WERI-Rb-1 (cell line): ENCODE results near the gene LRRN1.

Source experiments
- DNase-seq: peaks from one replicate; pipeline ENCODE4 v3.0.0-alpha.2; 2020
- H3K27ac ChIP-seq: fragments of 250-450 bp; sonication (Bioruptor Pico); 2 replicates; pipeline ENCODE4 v1.5.1; 2020; ENCODE audit warnings: mild to moderate bottlenecking, moderate library complexity
- H3K27me3 ChIP-seq: fragments of 250-450 bp; sonication (Bioruptor Pico); 2 replicates; pipeline ENCODE4 v1.5.1; 2021; ENCODE audit warnings: mild to moderate bottlenecking, low read depth, moderate library complexity; ENCODE audit not compliant: insufficient read depth, severe bottlenecking
- H3K36me3 ChIP-seq: fragments of 250-450 bp; sonication (Bioruptor Pico); 2 replicates; pipeline ENCODE4 v1.5.1; 2020; ENCODE audit warnings: mild to moderate bottlenecking, moderate library complexity
- H3K4me3 ChIP-seq: 2 replicates; pipeline ENCODE4 v1.5.1; 2011; ENCODE audit warnings: low read depth, mild to moderate bottlenecking, control low read depth, low read length
- H3K9me3 ChIP-seq: fragments of 250-450 bp; sonication (Bioruptor Pico); 2 replicates; pipeline ENCODE4 v1.5.1; 2021; ENCODE audit warnings: mild to moderate bottlenecking, moderate library complexity; ENCODE audit not compliant: severe bottlenecking
- TF ChIP-seq, protein P1 (sequence below): IDR thresholded peaks from 2 replicates; pipeline ENCODE4 v1.5.1; 2011; ENCODE audit warnings: low read depth, mild to moderate bottlenecking, control low read depth, inconsistent platforms, low read length

LRRN1 gene

GRCh38 chr3:3771567-3771966 is 27.7 kb upstream of the LRRN1 start:
- TF ChIP-seq, protein P1, sequence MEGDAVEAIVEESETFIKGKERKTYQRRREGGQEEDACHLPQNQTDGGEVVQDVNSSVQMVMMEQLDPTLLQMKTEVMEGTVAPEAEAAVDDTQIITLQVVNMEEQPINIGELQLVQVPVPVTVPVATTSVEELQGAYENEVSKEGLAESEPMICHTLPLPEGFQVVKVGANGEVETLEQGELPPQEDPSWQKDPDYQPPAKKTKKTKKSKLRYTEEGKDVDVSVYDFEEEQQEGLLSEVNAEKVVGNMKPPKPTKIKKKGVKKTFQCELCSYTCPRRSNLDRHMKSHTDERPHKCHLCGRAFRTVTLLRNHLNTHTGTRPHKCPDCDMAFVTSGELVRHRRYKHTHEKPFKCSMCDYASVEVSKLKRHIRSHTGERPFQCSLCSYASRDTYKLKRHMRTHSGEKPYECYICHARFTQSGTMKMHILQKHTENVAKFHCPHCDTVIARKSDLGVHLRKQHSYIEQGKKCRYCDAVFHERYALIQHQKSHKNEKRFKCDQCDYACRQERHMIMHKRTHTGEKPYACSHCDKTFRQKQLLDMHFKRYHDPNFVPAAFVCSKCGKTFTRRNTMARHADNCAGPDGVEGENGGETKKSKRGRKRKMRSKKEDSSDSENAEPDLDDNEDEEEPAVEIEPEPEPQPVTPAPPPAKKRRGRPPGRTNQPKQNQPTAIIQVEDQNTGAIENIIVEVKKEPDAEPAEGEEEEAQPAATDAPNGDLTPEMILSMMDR = no peak
- DNase-seq = no peak
- no peaks in the 10 kb centered on the region for H3K36me3 ChIP-seq
- H3K27ac ChIP-seq = no peak overlapping the region
- H3K4me3 ChIP-seq = no peak overlapping the region
- no peaks in the 10 kb centered on the region for H3K27me3 ChIP-seq
- no peaks in the 10 kb centered on the region for H3K9me3 ChIP-seq

- no peaks in the 10 kb centered on the region for H3K36me3 ChIP-seq
- TF ChIP-seq, protein P1 = no peak
- no peak overlapping the region for H3K4me3 ChIP-seq
- DNase-seq = no peak
- no peak overlapping the region for H3K27ac ChIP-seq
- H3K27me3 ChIP-seq = no peaks in the 10 kb centered on the region
- no peaks in the 10 kb centered on the region for H3K9me3 ChIP-seq
Observed at GRCh38 chr3:3772338-3772737, 26.9 kb upstream of the LRRN1 start.

- TF ChIP-seq, protein P1 = no peak
- H3K27ac ChIP-seq = no peak overlapping the region
- H3K9me3 ChIP-seq = no peaks in the 10 kb centered on the region
- no peak overlapping the region for H3K4me3 ChIP-seq
- no peaks in the 10 kb centered on the region for H3K36me3 ChIP-seq
- no peaks in the 10 kb centered on the region for H3K27me3 ChIP-seq
- no peak for DNase-seq
Observed at GRCh38 chr3:3772920-3773319, 26.3 kb upstream of the LRRN1 start.

DNA sequence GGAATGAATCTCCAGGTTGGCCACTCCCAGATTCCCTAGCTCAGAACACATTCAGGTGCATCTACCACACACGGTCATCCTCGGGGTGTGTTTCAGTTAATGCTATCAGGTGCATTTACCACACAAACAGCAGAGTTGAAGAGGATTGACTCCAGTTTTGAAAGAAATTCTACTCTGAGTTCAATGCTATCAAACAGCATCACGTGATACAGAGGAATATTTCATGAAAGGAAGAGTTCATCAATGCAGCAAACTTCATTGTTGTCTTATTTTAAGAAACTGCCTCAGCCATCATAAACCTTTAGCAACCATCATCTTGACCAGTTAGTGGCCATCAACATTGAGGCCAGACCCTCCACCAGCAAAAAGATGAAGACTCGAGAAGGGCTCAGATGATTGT is 22.6 kb upstream of the LRRN1 start:
- Histone ChIP-seq H3K36me3 (no peaks in the 10 kb centered on the region), H3K4me3 (no peak overlapping the region), H3K9me3 (no peaks in the 10 kb centered on the region), H3K27me3 (no peaks in the 10 kb centered on the region), H3K27ac (no peak overlapping the region)
- TF ChIP-seq, protein P1 = no peak
- no peak for DNase-seq

DNA sequence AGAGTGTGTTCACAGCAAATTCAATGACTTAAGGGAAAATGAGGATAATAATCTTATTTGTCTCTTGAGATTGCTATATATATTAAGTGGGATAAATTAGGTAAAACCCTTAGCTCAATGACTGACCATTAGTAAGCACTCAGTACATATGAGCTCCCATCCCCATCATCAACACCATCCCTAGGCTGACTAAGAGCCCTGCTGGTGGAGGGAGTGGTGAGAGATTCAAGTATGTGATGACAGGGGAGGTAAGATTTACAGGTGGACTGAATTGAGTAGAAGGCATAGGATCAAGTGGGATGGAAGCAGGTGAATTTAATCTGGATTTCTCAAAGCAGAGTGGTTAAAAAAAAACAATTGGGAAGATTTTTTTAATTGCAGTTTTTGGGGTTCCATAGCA is 21.0 kb upstream of the LRRN1 start:
- Histone ChIP-seq H3K9me3 (no peaks in the 10 kb centered on the region), H3K4me3 (no peak overlapping the region), H3K36me3 (no peaks in the 10 kb centered on the region), H3K27ac (no peak overlapping the region), H3K27me3 (no peaks in the 10 kb centered on the region)
- TF ChIP-seq, protein P1 = no peak
- DNase-seq = no peak

- Histone ChIP-seq H3K27ac (no peak overlapping the region), H3K9me3 (no peaks in the 10 kb centered on the region), H3K27me3 (no peaks in the 10 kb centered on the region), H3K36me3 (no peaks in the 10 kb centered on the region), H3K4me3 (no peak overlapping the region)
- DNase-seq = no peak
- TF ChIP-seq, protein P1 = no peak
Observed at GRCh38 chr3:3778641-3779270, 20.5 kb upstream of the LRRN1 start.
